Stimulated activated CD4-positive, alpha-beta T cell treated with anti-CD3 and anti-CD28 coated beads, Interleukin-1b, Interleukin-23, amount 100 ng/mL, for 48 hours (primary cell): ENCODE data around the gene TMEM222.
"Not testable (repeated sequence)": the region's sequence is repeated elsewhere in the genome, so short reads cannot be mapped to it uniquely, and the experiment has no call there.

ENCODE experiments used
- DNase-seq: peaks from one replicate; pipeline ENCODE4 v3.0.0-alpha.2; 2020

The TMEM222 gene, protein sequence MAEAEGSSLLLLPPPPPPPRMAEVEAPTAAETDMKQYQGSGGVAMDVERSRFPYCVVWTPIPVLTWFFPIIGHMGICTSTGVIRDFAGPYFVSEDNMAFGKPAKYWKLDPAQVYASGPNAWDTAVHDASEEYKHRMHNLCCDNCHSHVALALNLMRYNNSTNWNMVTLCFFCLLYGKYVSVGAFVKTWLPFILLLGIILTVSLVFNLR

DNA sequence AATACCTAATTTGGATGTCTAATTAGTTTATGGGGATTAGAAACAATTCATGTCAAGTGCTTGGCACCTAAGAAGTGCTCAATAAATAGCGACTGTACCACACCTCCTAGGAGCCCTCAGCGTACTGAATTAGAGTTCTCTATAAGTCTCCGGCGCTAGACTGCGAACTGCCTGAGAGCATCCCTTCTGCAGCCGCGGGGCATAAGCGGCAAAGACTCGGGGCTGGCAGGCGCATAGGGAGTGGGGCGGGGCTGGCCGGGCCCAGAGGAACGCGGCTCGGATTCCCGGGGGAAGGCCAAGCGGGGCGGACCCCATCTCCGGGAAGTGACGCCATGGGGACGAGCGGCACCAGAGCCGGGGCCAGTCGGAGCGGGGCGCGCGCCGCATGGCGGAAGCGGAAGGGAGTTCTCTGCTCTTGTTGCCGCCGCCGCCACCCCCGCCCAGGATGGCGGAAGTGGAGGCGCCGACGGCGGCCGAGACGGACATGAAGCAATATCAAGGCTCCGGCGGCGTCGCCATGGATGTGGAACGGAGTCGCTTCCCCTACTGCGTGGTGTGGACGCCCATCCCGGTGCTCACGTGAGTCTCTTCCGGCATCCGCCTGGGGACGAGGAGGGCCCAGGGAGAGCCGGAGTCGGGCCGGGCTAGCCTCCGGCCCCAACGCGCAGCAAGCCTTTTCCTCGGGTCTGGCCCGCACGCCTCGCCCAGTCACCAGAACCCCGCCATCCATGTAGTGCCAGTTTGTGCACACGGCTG is at the start of gene TMEM222:
Gene TMEM222, plus strand, starts transcription at position 351 of the 756 bp plus-strand sequence. Its CDS starts 35 bp downstream, at position 386.
- peak; percentile 98 for DNase-seq

DNA sequence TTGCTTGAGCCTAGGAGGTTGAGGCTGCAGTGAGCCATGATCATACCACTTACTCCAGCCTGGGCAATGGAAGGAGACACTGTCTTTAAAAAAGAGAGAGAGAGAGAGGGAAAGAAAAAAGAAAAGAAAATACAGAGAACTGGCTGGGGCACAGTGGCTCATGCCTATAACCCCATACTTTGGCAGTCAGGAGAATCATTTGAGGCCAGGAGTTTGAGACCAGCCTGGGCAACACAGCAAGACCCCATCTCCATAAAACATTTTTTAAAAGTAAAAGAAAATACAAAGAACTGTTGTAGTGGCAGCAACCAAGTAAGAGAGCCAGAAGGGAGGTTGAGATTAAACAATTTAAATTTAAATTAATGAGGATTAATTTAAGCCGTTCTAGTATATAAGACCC is 47.8 kb upstream of the TMEM222 start:
- DNase-seq: no peak

DNA sequence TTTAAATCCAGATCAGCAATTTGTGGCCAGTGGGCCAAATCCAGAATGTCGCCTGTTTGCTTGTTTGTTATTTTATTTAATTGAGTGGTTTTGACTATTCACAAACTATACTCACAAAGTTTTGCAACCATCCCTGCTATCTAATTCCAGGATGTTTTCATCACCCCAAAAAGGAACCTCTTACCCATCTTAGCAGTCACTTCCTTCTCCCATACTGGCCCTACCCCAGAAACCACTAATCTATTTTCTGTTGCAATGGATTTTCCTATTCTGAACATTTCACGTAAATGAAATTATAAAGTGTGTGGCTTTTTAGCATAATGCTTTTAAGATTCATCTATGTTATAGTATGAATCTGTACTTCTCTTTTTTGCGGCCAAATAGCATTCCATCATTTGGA is 46.3 kb upstream of the TMEM222 start:
- no peak for DNase-seq

DNA sequence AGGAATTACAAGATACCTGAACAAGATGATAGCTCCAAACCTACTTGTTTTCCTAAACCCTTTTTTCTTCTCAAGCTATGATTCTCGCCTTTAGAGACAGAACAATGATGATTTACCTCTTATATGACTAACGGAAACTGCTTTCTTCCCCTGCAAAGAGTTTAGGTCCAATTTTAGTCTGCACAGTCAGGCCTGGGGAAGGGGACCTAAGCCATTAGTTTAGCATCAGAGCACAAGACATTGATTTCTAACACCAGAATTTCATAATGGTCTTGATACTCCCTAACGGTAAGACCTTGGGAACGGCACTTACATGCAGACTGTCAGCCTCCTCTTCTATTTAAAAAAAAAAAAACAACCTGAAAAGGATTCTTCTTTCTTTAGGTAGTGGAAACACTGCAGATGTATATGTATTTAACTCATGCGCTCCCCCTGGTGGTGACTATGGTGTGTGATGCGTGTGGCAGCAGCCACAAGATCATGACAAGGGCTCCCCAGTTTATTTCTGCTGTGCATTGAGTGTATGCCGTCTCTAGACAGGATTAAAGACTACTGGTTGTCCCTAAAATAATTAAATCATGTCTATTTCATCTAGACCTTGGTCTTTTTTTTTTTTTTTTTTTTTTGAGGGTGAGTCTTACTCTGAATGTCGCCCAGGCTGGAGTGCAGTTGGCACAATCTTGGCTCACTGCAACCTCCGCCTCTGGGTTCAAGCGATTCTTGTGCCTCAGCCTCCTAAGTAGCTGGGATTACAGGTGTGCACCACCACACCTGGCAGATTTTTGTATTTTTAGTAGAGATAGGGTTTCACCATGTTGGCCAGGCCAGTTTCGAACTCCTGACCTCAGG is 37.3 kb upstream of the TMEM222 start:
- peak; percentile 86 for DNase-seq

DNA sequence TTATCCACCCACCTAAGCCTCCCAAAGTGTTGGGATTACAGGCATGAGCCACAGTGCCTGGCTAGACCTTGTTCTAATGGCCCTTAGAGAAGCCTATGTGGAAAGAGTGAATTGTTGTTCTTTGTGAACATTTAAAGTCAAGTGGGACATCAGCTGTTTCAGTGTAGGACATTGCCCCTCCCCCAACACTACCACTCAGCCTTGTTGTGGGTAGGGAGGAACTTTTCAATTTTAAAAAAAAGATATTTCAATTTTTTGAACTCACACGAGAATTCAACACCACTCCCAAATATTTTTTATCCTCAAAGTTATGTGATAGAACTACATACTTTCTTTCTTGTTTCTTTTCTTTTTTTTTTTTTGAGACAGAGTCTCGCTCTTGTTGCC is 36.7 kb upstream of the TMEM222 start:
- no peak for DNase-seq

DNA sequence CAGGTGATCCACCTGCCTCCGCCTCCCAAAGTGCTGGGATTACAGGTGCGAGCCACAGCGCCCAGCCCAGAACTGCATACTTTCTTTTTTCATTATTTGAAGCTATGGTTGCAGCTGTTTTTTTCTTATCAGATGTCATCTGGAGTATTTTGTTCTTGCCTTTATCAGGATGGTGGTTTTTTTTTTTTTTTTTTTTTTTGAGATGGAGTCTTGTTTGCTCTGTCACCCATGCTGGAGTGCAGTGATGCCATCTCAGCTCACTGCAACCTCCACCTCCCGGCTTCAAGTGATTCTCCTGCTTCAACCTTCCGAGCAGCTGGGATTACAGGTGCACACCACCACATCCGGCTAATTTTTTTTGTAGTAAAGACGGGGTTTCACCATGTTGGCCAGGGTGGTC is 36.1 kb upstream of the TMEM222 start:
- not testable (repeated sequence) for DNase-seq

DNA sequence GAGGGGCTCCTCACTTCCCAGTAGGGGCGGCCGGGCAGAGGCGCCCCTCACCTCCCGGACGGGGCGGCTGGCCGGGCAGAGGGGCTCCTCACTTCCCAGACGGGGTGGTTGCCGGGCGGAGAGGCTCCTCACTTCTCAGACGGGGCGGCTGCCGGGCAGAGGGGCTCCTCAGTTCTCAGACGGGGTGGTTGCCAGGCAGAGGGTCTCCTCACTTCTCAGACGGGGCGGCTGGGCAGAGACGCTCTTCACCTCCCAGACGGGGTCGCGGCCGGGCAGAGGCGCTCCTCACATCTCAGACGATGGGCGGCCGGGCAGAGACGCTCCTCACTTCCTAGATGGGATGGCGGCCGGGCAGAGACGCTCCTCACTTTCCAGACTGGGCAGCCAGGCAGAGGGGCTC is 32.8 kb upstream of the TMEM222 start:
- not testable (repeated sequence) for DNase-seq

DNA sequence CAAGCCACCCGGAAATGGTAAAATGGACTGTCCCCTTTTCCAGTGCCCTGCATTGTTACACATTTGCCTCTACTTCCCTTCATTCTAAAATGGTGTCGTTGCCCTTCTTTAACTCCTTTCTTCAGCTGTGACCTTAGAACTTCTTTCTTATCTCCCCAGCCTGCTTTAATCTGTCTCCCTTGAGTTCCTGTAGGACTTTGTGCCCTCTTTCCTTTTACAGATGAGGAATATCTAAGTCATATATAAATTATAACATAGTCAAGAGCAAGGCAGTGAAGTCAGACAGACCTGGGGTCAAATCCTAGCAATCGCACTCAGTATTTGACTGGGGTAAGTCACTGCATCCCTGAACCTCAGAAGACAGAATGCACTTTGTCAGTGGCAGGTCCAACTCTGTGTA is 31.4 kb upstream of the TMEM222 start:
- no peak for DNase-seq

DNA sequence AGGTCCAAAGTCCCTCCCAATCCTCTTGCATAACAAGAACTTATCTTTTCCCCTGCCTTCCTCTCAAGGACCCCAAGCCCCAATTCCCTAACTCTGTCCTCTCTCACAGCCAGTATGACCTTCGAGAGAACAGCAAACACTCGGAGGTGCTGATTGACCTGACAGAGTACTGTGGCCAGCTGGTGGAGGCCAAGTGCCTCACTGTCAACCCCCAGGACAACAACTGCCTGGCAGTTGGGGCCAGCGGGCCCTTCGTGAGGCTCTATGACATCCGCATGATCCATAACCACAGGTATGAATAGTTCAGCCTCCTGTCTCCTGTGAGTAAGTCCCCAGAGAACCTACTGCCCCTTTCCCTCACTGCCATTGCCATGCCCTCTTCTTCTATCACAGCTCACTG is 29.9 kb upstream of the TMEM222 start:
- DNase-seq: no peak

DNA sequence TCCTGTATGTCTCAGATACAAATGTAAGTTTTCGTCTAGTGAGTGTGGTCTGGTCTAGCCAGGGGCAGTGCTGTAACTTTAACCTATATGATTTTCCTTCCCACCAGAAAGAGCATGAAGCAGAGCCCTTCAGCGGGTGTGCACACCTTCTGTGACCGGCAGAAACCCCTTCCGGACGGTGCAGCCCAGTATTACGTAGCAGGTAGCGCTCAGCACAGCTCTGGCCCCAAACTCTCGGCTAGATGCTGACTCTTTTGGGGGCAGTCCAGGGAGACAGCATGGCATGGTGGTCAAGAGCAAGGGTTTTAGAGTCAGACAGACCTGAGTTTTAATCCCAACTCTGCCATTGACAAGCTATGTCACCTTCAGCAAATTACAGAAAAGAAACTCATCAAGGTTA is 28.0 kb upstream of the TMEM222 start:
- no peak for DNase-seq

DNA sequence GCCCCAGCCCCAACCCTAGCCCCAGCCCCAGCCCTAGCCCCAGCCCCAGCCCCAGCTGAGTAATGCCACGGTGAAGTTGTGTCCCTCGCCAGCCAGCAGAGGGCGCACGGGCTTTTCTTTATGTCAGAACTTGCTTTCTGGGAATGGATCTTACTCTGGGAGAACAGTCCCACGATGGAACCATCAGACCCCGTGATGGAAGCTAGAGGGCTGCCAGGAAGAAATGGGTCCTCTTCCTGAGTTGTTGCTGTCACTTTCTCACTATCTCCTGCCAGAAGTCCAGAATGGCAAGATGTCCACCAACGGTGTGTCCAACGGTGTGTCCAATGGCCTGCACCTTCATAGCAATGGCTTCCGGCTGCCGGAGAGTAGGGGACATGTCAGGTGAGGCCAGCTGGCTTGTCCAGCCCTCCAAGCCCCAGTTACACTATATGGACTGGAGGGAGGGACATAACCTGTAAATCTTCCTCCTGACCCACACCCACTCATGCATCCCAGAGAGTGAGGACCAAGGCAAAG is 25.1 kb upstream of the TMEM222 start:
- peak; percentile 63 for DNase-seq

DNA sequence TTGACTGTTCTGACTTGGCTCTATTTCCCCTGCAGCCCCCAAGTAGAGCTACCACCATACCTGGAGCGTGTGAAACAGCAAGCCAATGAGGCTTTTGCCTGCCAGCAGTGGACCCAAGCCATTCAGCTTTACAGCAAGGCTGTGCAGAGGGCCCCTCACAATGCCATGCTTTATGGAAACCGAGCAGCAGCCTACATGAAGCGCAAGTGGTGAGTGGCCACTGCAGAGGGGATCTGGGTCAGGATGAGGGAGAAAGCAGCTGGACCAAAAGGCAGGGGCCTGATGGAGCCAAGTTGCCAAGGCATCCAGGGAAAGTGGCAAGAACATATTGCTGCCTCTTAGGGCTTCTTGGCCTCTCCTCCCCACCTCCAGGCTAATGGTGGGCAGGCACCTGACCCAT is 24.1 kb upstream of the TMEM222 start:
- DNase-seq: no peak

DNA sequence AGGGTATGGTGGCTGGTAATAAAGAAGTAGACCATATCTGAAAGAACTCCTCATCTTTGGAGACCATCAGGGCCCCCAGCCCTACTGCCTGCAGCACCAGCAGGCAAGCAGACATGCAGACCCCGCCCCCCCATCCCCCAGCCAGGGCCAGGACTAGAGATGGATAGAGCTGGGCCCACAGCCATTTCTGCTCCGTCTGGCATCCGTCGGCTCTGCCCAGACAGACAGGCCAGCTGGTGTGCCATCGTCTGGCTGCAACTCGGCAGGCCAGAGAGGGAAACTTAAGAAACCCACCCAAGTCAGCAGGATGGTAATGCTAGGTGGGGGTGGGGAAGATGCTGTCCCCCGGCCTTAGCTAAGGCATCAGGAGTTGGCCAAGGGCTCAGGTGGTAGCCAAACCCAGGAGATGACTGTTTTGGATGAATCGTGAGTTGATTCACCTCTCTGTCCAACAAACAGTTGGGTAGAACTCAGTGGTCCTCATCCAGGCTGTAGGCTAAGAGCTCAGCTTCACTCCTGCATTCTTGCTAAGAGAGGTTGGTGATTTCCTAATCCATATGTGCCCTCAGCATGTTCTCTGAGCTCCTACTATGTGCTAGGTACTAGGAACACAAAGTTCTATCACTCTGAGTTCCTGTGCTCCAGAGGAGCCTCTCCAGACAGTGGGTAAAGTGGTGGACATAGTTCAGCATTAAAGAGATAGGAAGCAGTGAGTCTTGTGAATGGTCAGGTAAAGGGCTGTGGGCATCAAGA is 23.2 kb upstream of the TMEM222 start:
- DNase-seq: no peak

DNA sequence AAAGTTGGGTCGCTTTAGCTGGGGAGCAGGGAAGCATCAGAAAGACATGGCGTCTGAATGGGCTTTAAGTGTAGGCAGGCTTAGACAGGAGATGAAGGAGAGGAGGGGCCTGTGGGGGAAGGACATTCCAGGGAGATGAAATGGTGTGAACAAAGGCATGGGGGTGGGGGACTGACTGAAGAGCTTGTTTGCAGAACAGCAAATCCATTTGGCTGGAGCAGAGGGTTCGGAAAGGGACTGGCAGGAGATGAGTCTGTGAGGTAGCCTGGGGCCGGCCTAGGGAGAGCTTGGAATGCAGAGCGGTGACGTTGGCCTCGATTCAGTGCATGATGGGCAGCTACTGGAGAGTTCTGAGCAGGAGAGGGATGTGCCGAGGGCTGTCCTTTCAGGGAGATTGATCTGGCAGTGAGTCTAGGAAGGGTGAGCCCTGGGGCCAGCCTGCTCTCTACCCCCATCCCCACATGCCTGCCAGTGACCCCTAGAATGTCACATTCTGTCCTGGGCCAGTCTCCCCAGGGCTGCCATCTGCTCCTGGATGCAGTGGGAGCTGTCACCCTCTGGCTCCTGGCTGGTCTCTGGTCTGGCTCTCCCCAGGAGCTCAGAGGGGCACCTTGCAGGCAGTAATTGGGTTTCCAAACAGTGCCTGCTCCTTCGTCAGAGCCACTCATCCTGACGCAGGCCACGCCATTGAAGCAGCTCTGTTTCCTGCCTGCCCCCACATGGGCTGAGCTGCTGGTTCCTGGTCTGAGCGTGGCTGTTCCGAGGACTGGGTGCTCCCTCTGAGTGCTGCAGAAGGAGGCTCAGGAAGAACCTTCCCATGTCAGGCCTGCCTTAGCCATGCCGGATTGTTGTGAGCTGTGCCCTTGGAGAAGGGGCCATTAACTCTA is 22.3 kb upstream of the TMEM222 start:
- no peak for DNase-seq

DNA sequence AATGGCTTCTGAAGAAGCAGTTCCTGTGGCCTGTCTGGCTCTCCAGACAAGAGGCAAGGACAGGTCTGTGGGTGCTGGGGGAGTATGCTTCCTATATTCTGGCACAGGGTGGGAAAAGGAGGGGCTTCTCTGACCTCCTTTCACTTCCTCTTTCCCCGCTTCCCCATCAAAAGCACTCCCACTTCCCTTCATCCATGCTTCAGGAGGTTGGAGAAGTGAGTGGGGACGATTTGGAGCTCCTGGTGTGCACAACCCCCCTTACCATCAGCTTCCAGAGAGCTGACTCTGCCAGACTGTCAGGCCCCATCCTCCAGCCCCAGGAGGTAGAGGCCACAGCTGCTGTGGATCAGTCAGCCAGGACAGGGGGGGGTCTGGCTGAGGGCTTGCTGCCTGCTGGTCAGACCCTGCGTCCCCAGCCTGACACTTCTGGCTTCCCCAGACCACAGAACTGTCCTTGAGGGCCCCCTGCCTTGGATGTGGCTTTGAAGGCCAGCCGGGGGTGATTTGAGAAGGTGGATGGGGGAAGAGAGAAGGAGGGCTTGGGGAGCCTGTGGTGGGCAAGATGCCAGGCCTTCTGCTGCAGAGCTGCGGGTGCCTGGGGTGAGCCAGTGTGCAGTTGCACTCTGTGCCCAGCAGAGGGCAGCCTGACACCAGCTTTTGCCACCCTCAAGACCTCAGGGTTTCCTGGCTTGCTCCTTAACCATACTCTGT is 21.5 kb upstream of the TMEM222 start:
- DNase-seq: peak; percentile 72

DNA sequence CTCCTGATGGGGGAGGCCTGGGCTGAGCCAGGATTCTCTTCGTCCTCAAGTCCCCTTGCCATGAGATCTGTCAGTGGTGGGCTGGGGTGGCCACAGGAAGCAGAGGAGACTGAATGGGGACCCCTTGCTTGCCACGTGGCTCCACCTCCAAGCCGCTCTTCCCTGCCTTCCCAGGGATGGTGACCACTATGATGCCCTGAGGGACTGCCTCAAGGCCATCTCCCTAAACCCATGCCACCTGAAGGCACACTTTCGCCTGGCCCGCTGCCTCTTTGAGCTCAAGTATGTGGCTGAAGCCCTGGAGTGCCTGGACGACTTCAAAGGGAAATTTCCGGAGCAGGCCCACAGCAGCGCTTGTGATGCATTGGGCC is 20.9 kb upstream of the TMEM222 start:
- no peak for DNase-seq

DNA sequence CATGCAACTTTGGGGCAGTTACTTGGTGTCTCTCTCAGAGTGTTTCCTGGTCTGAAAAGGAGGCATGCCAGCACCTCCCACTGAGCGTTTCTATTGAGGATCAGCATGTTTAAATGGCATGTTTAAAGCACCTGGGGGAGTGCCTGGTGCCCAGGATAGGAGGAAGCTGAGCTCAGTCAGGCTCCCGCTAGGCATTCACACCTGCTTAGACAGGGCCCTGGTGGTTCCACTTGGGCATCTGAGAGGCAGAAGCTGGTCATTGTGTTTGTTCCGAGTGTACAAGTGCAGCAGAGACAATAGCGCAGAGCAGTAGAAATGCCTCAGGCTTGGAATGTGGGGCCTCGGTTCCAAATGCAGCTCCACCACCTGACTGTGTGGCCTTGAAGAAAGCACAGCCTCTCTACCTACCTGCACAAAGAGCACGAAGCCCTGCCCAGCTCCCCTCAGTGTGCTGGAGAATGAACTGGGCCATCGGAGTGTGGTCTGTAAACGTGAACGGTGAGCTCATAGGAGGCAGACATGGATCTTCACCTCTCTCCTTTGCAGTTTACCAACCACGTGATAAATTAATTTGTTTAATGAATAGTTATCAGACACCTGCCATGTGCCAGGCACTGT is 20.3 kb upstream of the TMEM222 start:
- DNase-seq: no peak

DNA sequence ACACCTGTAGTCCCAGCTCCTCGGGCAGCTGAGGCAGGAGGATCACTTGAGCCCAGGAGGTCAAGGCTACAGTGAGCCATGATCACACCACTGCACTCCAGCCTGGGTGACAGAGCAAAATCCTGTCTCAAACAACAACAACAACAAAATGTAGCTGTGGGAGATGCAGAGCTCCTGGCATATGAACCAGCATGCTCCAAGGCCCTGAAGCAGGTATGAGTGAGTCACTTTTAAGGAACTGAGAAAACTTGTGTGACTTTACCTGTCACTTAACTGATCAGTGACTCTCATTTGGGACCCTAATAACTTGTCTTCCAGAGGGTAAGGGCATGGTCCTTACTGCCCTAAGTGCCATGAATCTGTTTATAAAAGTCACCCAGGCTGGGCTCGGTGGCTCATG is 19.4 kb upstream of the TMEM222 start:
- DNase-seq: no peak

DNA sequence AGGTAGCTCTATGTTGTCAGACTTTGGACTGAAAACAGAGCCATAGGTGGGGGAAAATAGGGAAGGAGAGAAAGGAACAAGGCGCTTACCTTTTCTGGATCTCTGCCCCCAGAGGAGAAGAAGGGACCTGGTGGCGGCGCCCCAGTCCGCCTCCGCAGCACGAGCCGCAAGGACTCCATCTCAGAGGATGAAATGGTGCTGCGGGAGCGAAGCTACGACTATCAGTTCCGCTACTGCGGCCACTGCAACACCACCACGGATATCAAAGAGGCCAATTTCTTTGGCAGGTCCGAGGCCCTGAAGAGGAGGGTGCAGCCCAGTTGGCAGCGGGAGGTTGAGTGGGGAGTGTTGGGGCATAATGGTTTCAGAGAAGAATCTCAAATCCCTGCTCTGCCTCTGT is 18.5 kb upstream of the TMEM222 start:
- DNase-seq: no peak

DNA sequence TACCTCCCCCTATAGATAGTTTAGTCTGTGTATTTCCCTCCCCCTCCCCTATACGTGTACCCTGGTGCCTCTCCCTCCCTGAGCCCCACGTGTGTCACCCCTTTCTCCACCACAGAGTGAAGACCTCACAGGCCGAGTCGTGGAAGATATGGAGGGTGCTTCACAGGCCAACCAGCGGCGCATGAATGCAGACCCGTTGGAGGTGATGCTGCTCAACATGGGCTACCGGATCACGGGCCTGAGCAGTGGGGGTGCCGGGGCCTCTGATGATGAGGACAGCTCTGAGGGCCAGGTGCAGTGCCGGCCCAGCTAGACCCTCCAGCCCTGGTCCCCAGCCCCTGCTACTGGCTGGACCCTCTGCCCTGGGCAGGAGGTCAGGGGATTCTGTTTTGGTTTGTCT is 15.9 kb upstream of the TMEM222 start:
- no peak for DNase-seq
